ENCODE data around the gene ARHGAP26. TPM values are rescaled to one million over a fixed set of nuclear protein-coding genes. Genes with fewer than 3 reads are reported as not detected.

The ARHGAP26 gene
- total RNA-seq, 4 donors from 2014 or later = 28.2 to 52.3 (median 37.9) TPM

GRCh38 chr5:142929587-142929986 is 159.4 kb downstream of the ARHGAP26 start:
- no peak overlapping the region for H3K4me3 ChIP-seq (replicated peaks in 1 of 3)
- no peak for DNase-seq
- peaks cover 0 to 7% of the 10 kb centered on the region in 2 donors for H3K36me3 ChIP-seq
- TF ChIP-seq POLR2A (IDR thresholded peaks at IDR 0.05) = no peak
- TF ChIP-seq CTCF (IDR thresholded peaks at IDR 0.05) = no peak
- intact Hi-C loops (cut with DNase I) = loop anchor here (10.0 kb wide), 1 partner anchor 475 kb away; the partner anchor contains the start of gene NR3C1
- H3K9me3 ChIP-seq = no peaks in the 10 kb centered on the region
- no peak overlapping the region for H3K27ac ChIP-seq
- H3K27me3 ChIP-seq = no peaks in the 10 kb centered on the region
- 65 to 70% methylated on average over 2 of the region's 2 CpGs for WGBS, 2 donors
- H3K4me1 ChIP-seq = peaks cover 0 to 4% of the 10 kb centered on the region in 2 donors

- Histone ChIP-seq H3K4me1 (peaks cover 0 to 4% of the 10 kb centered on the region in 2 donors), H3K27ac (no peak overlapping the region), H3K27me3 (no peaks in the 10 kb centered on the region), H3K4me3 (replicated peaks in 1 of 3) (no peak overlapping the region), H3K36me3 (peaks cover 0 to 7% of the 10 kb centered on the region in 2 donors), H3K9me3 (no peaks in the 10 kb centered on the region)
- no peak for TF ChIP-seq POLR2A (IDR thresholded peaks at IDR 0.05)
- intact Hi-C loops (cut with DNase I) = no loop called here
- DNase-seq = no peak
- 92 to 95% methylated on average over 7 of the region's 7 CpGs for WGBS, 2 donors
Observed at GRCh38 chr5:142930395-142931110, 160.4 kb downstream of the ARHGAP26 start.

GRCh38 chr5:142931896-142932686 is 161.9 kb downstream of the ARHGAP26 start:
- TF ChIP-seq CTCF (IDR thresholded peaks at IDR 0.05) = no peak
- no peak for TF ChIP-seq POLR2A (IDR thresholded peaks at IDR 0.05)
- H3K27ac ChIP-seq = no peak overlapping the region
- H3K9me3 ChIP-seq = no peaks in the 10 kb centered on the region
- DNase-seq = no peak
- H3K4me3 ChIP-seq (replicated peaks in 1 of 3) = no peak overlapping the region
- H3K36me3 ChIP-seq = peaks cover 0 to 7% of the 10 kb centered on the region in 2 donors
- intact Hi-C loops (cut with DNase I) = no loop called here
- no peaks in the 10 kb centered on the region for H3K4me1 ChIP-seq
- 81 to 90% methylated on average over 9 of the region's 9 CpGs for WGBS, 2 donors
- H3K27me3 ChIP-seq = no peaks in the 10 kb centered on the region

GRCh38 chr5:142934051-142934762 is 164.0 kb downstream of the ARHGAP26 start:
- Histone ChIP-seq H3K27me3 (no peaks in the 10 kb centered on the region), H3K36me3 (peaks cover 0 to 7% of the 10 kb centered on the region in 2 donors), H3K9me3 (no peaks in the 10 kb centered on the region), H3K4me3 (replicated peaks in 1 of 3) (no peak overlapping the region), H3K27ac (no peak overlapping the region), H3K4me1 (peaks cover 0 to 3% of the 10 kb centered on the region in 2 donors)
- no peak for DNase-seq
- intact Hi-C loops (cut with DNase I) = no loop called here
- no peak for TF ChIP-seq POLR2A (IDR thresholded peaks at IDR 0.05)
- TF ChIP-seq CTCF (IDR thresholded peaks at IDR 0.05) = no peak
- WGBS, 2 donors = 82 to 86% methylated on average over 4 of the region's 4 CpGs

GRCh38 chr5:142935014-142935413 is 164.8 kb downstream of the ARHGAP26 start:
- Histone ChIP-seq H3K4me1 (peaks cover 0 to 4% of the 10 kb centered on the region in 2 donors), H3K27me3 (no peaks in the 10 kb centered on the region), H3K4me3 (replicated peaks in 1 of 3) (no peak overlapping the region), H3K27ac (no peak overlapping the region), H3K36me3 (peaks cover 0 to 7% of the 10 kb centered on the region in 2 donors), H3K9me3 (no peaks in the 10 kb centered on the region)
- no peak for TF ChIP-seq CTCF (IDR thresholded peaks at IDR 0.05)
- no peak for DNase-seq
- WGBS, 2 donors = 79 to 80% methylated on average over 5 of the region's 5 CpGs
- intact Hi-C loops (cut with DNase I) = no loop called here
